Globus pallidus (tissue), 1 donor: Measurements from ENCODE around the gene ST6GALNAC3.
A peak's percentile ranks its signal among the peaks of the same experiment; 100 is the strongest.

Experiments
- DNase-seq: peaks from one replicate; pipeline ENCODE4 v3.0.0-alpha.2; 2015; ENCODE audit warnings: low spot score

ST6GALNAC3 gene

GRCh38 chr1:76142771-76143540 lies 68.4 kb downstream of the ST6GALNAC3 start:
- DNase-seq, result no peak

- DNase-seq, result no peak
Measured at GRCh38 chr1:76144247-76144646, 69.7 kb downstream of the ST6GALNAC3 start.

GRCh38 chr1:76145332-76145731 lies 70.8 kb downstream of the ST6GALNAC3 start:
- no peak for DNase-seq

- DNase-seq, result no peak
Measured at GRCh38 chr1:76146184-76146583, 71.6 kb downstream of the ST6GALNAC3 start.

- peak; percentile 70 for DNase-seq
Measured at GRCh38 chr1:76147917-76148316, 73.4 kb downstream of the ST6GALNAC3 start.

GRCh38 chr1:76148460-76148859 lies 73.9 kb downstream of the ST6GALNAC3 start:
- no peak for DNase-seq

- no peak for DNase-seq
Measured at GRCh38 chr1:76153841-76154205, 79.3 kb downstream of the ST6GALNAC3 start.

- DNase-seq, result peak; percentile 78
Measured at GRCh38 chr1:76154206-76154956, 79.8 kb downstream of the ST6GALNAC3 start.

GRCh38 chr1:76156987-76157386 lies 82.4 kb downstream of the ST6GALNAC3 start:
- DNase-seq, result no peak

- DNase-seq, result no peak
Measured at GRCh38 chr1:76158126-76158525, 83.6 kb downstream of the ST6GALNAC3 start.

- no peak for DNase-seq
Measured at GRCh38 chr1:76160225-76160624, 85.7 kb downstream of the ST6GALNAC3 start.

GRCh38 chr1:76161451-76161850 lies 86.9 kb downstream of the ST6GALNAC3 start:
- no peak for DNase-seq

GRCh38 chr1:76162254-76162653 lies 87.7 kb downstream of the ST6GALNAC3 start:
- no peak for DNase-seq

GRCh38 chr1:76164165-76164564 lies 89.6 kb downstream of the ST6GALNAC3 start:
- DNase-seq, result no peak

- no peak for DNase-seq
Measured at GRCh38 chr1:76170084-76170483, 95.5 kb downstream of the ST6GALNAC3 start.

GRCh38 chr1:76170513-76170912 lies 96.0 kb downstream of the ST6GALNAC3 start:
- no peak for DNase-seq

GRCh38 chr1:76176000-76176399 lies 101.5 kb downstream of the ST6GALNAC3 start:
- no peak for DNase-seq

GRCh38 chr1:76177615-76178014 lies 103.1 kb downstream of the ST6GALNAC3 start:
- DNase-seq, result no peak

- DNase-seq, result no peak
Measured at GRCh38 chr1:76179219-76179698, 104.7 kb downstream of the ST6GALNAC3 start.

- no peak for DNase-seq
Measured at GRCh38 chr1:76185207-76185606, 110.7 kb downstream of the ST6GALNAC3 start.

GRCh38 chr1:76186554-76187170 lies 112.1 kb downstream of the ST6GALNAC3 start:
- DNase-seq, result no peak

GRCh38 chr1:76187436-76187835 lies 112.9 kb downstream of the ST6GALNAC3 start:
- DNase-seq, result no peak

GRCh38 chr1:76189310-76189709 lies 114.8 kb downstream of the ST6GALNAC3 start:
- no peak for DNase-seq
